Neuronal stem cell (in vitro differentiated cells): ENCODE results near the gene THNSL1.

Experiments used
- DNase-seq: peaks from one replicate; pipeline ENCODE4 v3.0.0-alpha.2; 2013; ENCODE audit warnings: low spot score
- H2AFZ ChIP-seq: one replicate; pipeline ENCODE4 v1.6.1; 2013; ENCODE audit warnings: mild to moderate bottlenecking, low read length, inconsistent platforms
- H2AK5ac ChIP-seq: 2 replicates; pipeline ENCODE4 v1.6.1; 2013; ENCODE audit warnings: low read depth, mild to moderate bottlenecking, inconsistent platforms, low read length, moderate library complexity, mixed read lengths
- H2BK120ac ChIP-seq: 2 replicates; pipeline ENCODE4 v1.6.1; 2013; ENCODE audit warnings: low read depth, mild to moderate bottlenecking, inconsistent platforms, low read length, moderate library complexity, mixed read lengths
- H2BK12ac ChIP-seq: one replicate; pipeline ENCODE4 v1.6.1; 2013; ENCODE audit warnings: low read length, inconsistent platforms
- H2BK15ac ChIP-seq: 2 replicates; pipeline ENCODE4 v1.6.1; 2013; ENCODE audit warnings: mild to moderate bottlenecking, low read length, inconsistent platforms, mixed read lengths
- H2BK5ac ChIP-seq: one replicate; pipeline ENCODE4 v1.6.1; 2013; ENCODE audit warnings: inconsistent platforms, mild to moderate bottlenecking, low read length, moderate library complexity
- H3K14ac ChIP-seq: one replicate; pipeline ENCODE4 v1.6.1; 2013; ENCODE audit warnings: low read length, inconsistent platforms
- H3K18ac ChIP-seq: 2 replicates; pipeline ENCODE4 v1.6.1; 2013; ENCODE audit warnings: low read length, inconsistent platforms
- H3K23ac ChIP-seq: 2 replicates; pipeline ENCODE4 v1.6.1; 2013; ENCODE audit warnings: low read depth, mild to moderate bottlenecking, mixed read lengths, low read length, inconsistent platforms; ENCODE audit not compliant: poor library complexity
- H3K27ac ChIP-seq: replicated peaks from 3 replicates; pipeline ENCODE4 v1.5.1; 2013; ENCODE audit warnings: low read length, inconsistent platforms
- H3K27me3 ChIP-seq, 3 experiments: 2 replicates each; pipeline ENCODE4 v1.6.1; 2013; ENCODE audit warnings: low read length in 3 of 3, mild to moderate bottlenecking in 2 of 3, inconsistent platforms in 1 of 3, low read depth in 1 of 3, mixed read lengths in 1 of 3, moderate library complexity in 1 of 3; ENCODE audit not compliant: control insufficient read depth in 3 of 3, insufficient read depth in 3 of 3
- H3K36me3 ChIP-seq, 2 donors: replicated peaks in 1 of 2; 2 replicates each; pipeline ENCODE4 v1.6.1; 2013; ENCODE audit warnings: low read length in 2 of 2; ENCODE audit not compliant: control insufficient read depth in 2 of 2, insufficient read depth in 2 of 2
- H3K4ac ChIP-seq: 2 replicates; pipeline ENCODE4 v1.6.1; 2013; ENCODE audit warnings: inconsistent platforms, mild to moderate bottlenecking, low read length, moderate library complexity
- H3K4me1 ChIP-seq, 2 donors: 1 replicate in 1 of 2; 2 replicates in 1 of 2; pipeline ENCODE4 v1.6.1; 2013; ENCODE audit warnings: low read length in 2 of 2, low read depth in 1 of 2; ENCODE audit not compliant: control insufficient read depth in 2 of 2, insufficient read depth in 1 of 2
- H3K4me2 ChIP-seq: one replicate; pipeline ENCODE4 v1.6.1; 2013; ENCODE audit warnings: mild to moderate bottlenecking, low read length, inconsistent platforms; ENCODE audit not compliant: insufficient read depth, poor library complexity, severe bottlenecking
- H3K4me3 ChIP-seq, 2 donors: 2 replicates each; pipeline ENCODE4 v1.5.1; 2013; ENCODE audit warnings: low read length in 2 of 2, mild to moderate bottlenecking in 2 of 2, inconsistent platforms in 1 of 2, moderate library complexity in 1 of 2
- H3K79me1 ChIP-seq: one replicate; pipeline ENCODE4 v1.6.1; 2013; ENCODE audit warnings: low read depth, mild to moderate bottlenecking, inconsistent platforms, low read length, moderate library complexity
- H3K9ac ChIP-seq: one replicate; pipeline ENCODE4 v1.6.1; 2013; ENCODE audit warnings: mild to moderate bottlenecking, low read depth, low read length, inconsistent platforms; ENCODE audit not compliant: poor library complexity
- H3K9me3 ChIP-seq, 2 donors: replicated peaks in 1 of 2; 2 replicates each; pipeline versions ENCODE3 to v1.6.1; 2013; ENCODE audit warnings: low read length in 2 of 2, mild to moderate bottlenecking in 2 of 2, inconsistent platforms in 1 of 2, low read depth in 1 of 2, mixed read lengths in 1 of 2, moderate library complexity in 1 of 2; ENCODE audit not compliant: control insufficient read depth in 2 of 2, insufficient read depth in 1 of 2
- H4K8ac ChIP-seq: one replicate; pipeline ENCODE4 v1.6.1; 2013; ENCODE audit warnings: low read depth, mild to moderate bottlenecking, inconsistent platforms, low read length, moderate library complexity
- H4K91ac ChIP-seq: one replicate; pipeline ENCODE4 v1.6.1; 2013; ENCODE audit warnings: low read length, low read depth, mild to moderate bottlenecking, inconsistent platforms; ENCODE audit not compliant: poor library complexity
- WGBS, 2 donors: extraction: QIAGEN DNeasy Blood & Tissue Kit; methylation state at CpG; one replicate each; pipeline ENCODE4 v1.1.7; 2013; ENCODE audit warnings: missing lambda C conversion rate in 2 of 2, mixed read lengths in 1 of 2; ENCODE audit not compliant: insufficient read length in 2 of 2, insufficient replicate concordance in 1 of 2; ENCODE audit errors: extremely low coverage in 2 of 2; 5-methylcytosine and 5-hydroxymethylcytosine counted together

The THNSL1 gene

GRCh38 chr10:25059990-25060389 lies 43.6 kb downstream of the THNSL1 start:
- H3K9ac ChIP-seq: no peak overlapping the region
- no peak overlapping the region for H2BK5ac ChIP-seq
- no peak overlapping the region for H2BK120ac ChIP-seq
- H3K23ac ChIP-seq: no peak overlapping the region
- no peak overlapping the region for H3K4me2 ChIP-seq
- H3K79me1 ChIP-seq: no peaks in the 10 kb centered on the region
- H2AK5ac ChIP-seq: no peak overlapping the region
- no peak for DNase-seq
- H4K8ac ChIP-seq: no peak overlapping the region
- H3K4me1 ChIP-seq: peaks cover 0 to 1% of the 10 kb centered on the region in 2 donors
- no peak overlapping the region for H3K4me3 ChIP-seq
- no peak overlapping the region for H3K14ac ChIP-seq
- H3K4ac ChIP-seq: no peak overlapping the region
- peaks cover 0 to 8% (median 0%) of the 10 kb centered on the region in 3 experiments for H3K27me3 ChIP-seq
- no peak overlapping the region for H3K27ac ChIP-seq
- H2BK12ac ChIP-seq: no peak overlapping the region
- no peaks in the 10 kb centered on the region for H3K36me3 ChIP-seq
- no CpG with 5 or more reads among the region's 7 CpGs for WGBS, 2 donors
- H3K9me3 ChIP-seq: no peaks in the 10 kb centered on the region
- H3K18ac ChIP-seq: no peak overlapping the region
- peak overlapping the region; percentile 56 for H2AFZ ChIP-seq
- no peak overlapping the region for H4K91ac ChIP-seq
- no peak overlapping the region for H2BK15ac ChIP-seq

DNA sequence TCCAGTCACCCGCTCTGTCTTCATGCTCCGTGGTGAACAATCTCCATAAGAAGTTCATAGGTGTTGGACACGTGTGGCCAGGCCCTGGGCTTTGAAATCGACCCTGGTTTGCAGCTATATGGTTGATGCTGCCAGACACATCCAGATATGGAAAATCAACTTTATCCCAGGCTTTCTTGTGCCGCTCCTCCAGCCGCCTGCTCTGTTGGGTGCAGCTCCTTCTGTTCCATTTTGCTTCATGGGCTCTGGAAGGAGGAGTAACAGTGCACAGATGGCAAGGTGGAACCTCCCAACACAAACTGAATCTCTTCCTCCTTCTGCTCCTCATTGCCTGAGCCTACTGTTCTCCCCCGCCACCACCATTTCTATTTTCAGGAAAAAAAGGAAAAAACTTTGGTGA lies 44.7 kb downstream of the THNSL1 start:
- H3K9me3 ChIP-seq: no peaks in the 10 kb centered on the region
- H3K4ac ChIP-seq: no peak overlapping the region
- no peak overlapping the region for H3K23ac ChIP-seq
- H3K14ac ChIP-seq: no peak overlapping the region
- H2AFZ ChIP-seq: no peak overlapping the region
- H2AK5ac ChIP-seq: no peak overlapping the region
- H4K91ac ChIP-seq: no peak overlapping the region
- no peak overlapping the region for H2BK5ac ChIP-seq
- peaks cover 0 to 4% (median 0%) of the 10 kb centered on the region in 3 experiments for H3K27me3 ChIP-seq
- no peak overlapping the region for H3K9ac ChIP-seq
- H3K4me2 ChIP-seq: no peak overlapping the region
- peaks cover 0 to 1% of the 10 kb centered on the region in 2 donors for H3K4me1 ChIP-seq
- no peak overlapping the region for H3K18ac ChIP-seq
- H3K79me1 ChIP-seq: no peaks in the 10 kb centered on the region
- no peak overlapping the region for H2BK15ac ChIP-seq
- H3K4me3 ChIP-seq: no peak overlapping the region
- DNase-seq: no peak
- no peaks in the 10 kb centered on the region for H3K36me3 ChIP-seq
- no peak overlapping the region for H2BK12ac ChIP-seq
- WGBS, 2 donors: no CpG with 5 or more reads among the region's 7 CpGs
- H4K8ac ChIP-seq: no peak overlapping the region
- H3K27ac ChIP-seq: no peak overlapping the region
- no peak overlapping the region for H2BK120ac ChIP-seq

GRCh38 chr10:25061711-25062449 lies 45.5 kb downstream of the THNSL1 start:
- no peaks in the 10 kb centered on the region for H3K9me3 ChIP-seq
- H3K27ac ChIP-seq: no peak overlapping the region
- no peak overlapping the region for H2BK15ac ChIP-seq
- no CpG with 5 or more reads among the region's 11 CpGs for WGBS, 2 donors
- no peak overlapping the region for H3K14ac ChIP-seq
- H3K27me3 ChIP-seq: peaks cover 0 to under 1% (median 0%) of the 10 kb centered on the region in 3 experiments
- H2BK5ac ChIP-seq: no peak overlapping the region
- H4K91ac ChIP-seq: no peak overlapping the region
- no peak overlapping the region for H3K4ac ChIP-seq
- no peak for DNase-seq
- H3K18ac ChIP-seq: no peak overlapping the region
- no peak overlapping the region for H3K4me3 ChIP-seq
- peaks cover 0 to 1% of the 10 kb centered on the region in 2 donors for H3K4me1 ChIP-seq
- H3K79me1 ChIP-seq: no peaks in the 10 kb centered on the region
- H2AK5ac ChIP-seq: no peak overlapping the region
- no peak overlapping the region for H2BK120ac ChIP-seq
- H2BK12ac ChIP-seq: no peak overlapping the region
- no peak overlapping the region for H3K9ac ChIP-seq
- H3K23ac ChIP-seq: no peak overlapping the region
- no peaks in the 10 kb centered on the region for H3K36me3 ChIP-seq
- no peak overlapping the region for H4K8ac ChIP-seq
- H3K4me2 ChIP-seq: no peak overlapping the region
- no peak overlapping the region for H2AFZ ChIP-seq

- peaks cover 2 to 4% of the 10 kb centered on the region in 2 donors for H3K4me1 ChIP-seq
- no peaks in the 10 kb centered on the region for H3K36me3 ChIP-seq
- no peak overlapping the region for H2BK12ac ChIP-seq
- no peaks in the 10 kb centered on the region for H3K79me1 ChIP-seq
- no peak overlapping the region for H3K23ac ChIP-seq
- H3K9ac ChIP-seq: no peak overlapping the region
- no peak overlapping the region for H2BK15ac ChIP-seq
- H4K91ac ChIP-seq: no peak overlapping the region
- no peak for DNase-seq
- H2BK5ac ChIP-seq: no peak overlapping the region
- no CpG with 5 or more reads among the region's 1 CpG for WGBS, 2 donors
- H2AFZ ChIP-seq: no peak overlapping the region
- H2AK5ac ChIP-seq: no peak overlapping the region
- H3K4me3 ChIP-seq: no peak overlapping the region
- H4K8ac ChIP-seq: no peak overlapping the region
- no peak overlapping the region for H3K14ac ChIP-seq
- H2BK120ac ChIP-seq: no peak overlapping the region
- H3K4me2 ChIP-seq: no peak overlapping the region
- no peaks in the 10 kb centered on the region for H3K9me3 ChIP-seq
- H3K4ac ChIP-seq: no peak overlapping the region
- no peak overlapping the region for H3K27ac ChIP-seq
- H3K27me3 ChIP-seq: no peaks in the 10 kb centered on the region
- H3K18ac ChIP-seq: no peak overlapping the region
Measured at GRCh38 chr10:25063157-25063556, 46.7 kb downstream of the THNSL1 start.
